GM19372 (cell line): ENCODE measurements around the gene ORC2.
"Not testable (repeated sequence)": the region's sequence is repeated elsewhere in the genome, so short reads cannot be mapped to it uniquely, and the experiment has no call there.

ENCODE experiments used
- ATAC-seq: cut with Tn5 transposase; IDR thresholded peaks from one replicate; pipeline ENCODE4 v1.9.1; 2021; ENCODE audit warnings: mild to moderate bottlenecking, low read depth, moderate library complexity; ENCODE audit not compliant: unreplicated experiment

Gene ORC2

GRCh38 chr2:200963124-200963917 lies at the start of gene ORC2:
Gene ORC2, minus strand, starts transcription at chr2:200963660. Its CDS starts 5,537 bp downstream, at chr2:200958123.
- ATAC-seq = peak; percentile 90

- ATAC-seq = no peak
Measured at GRCh38 chr2:201008296-201008829, 44.9 kb upstream of the ORC2 start.

GRCh38 chr2:201007584-201007998 lies 44.1 kb upstream of the ORC2 start:
- ATAC-seq = no peak

- ATAC-seq = no peak
Measured at GRCh38 chr2:201006704-201007103, 43.2 kb upstream of the ORC2 start.

- no peak for ATAC-seq
Measured at GRCh38 chr2:201004370-201004769, 40.9 kb upstream of the ORC2 start.

GRCh38 chr2:200993097-200993496 lies 29.6 kb upstream of the ORC2 start:
- no peak for ATAC-seq

GRCh38 chr2:200987137-200987536 lies 23.7 kb upstream of the ORC2 start:
- ATAC-seq = no peak

GRCh38 chr2:200985799-200986198 lies 22.3 kb upstream of the ORC2 start:
- ATAC-seq = no peak

GRCh38 chr2:200976710-200977109 lies 13.2 kb upstream of the ORC2 start:
- no peak for ATAC-seq

GRCh38 chr2:200975672-200976071 lies 12.2 kb upstream of the ORC2 start:
- no peak for ATAC-seq

GRCh38 chr2:200970057-200970456 lies 6.6 kb upstream of the ORC2 start:
- ATAC-seq = not testable (repeated sequence)

GRCh38 chr2:200968735-200969134 lies 5.3 kb upstream of the ORC2 start:
- ATAC-seq = no peak

GRCh38 chr2:200968162-200968561 lies 4.7 kb upstream of the ORC2 start:
- no peak for ATAC-seq

- no peak for ATAC-seq
Measured at GRCh38 chr2:200966770-200967169, 3.3 kb upstream of the ORC2 start.

GRCh38 chr2:200964498-200964897 lies 1.0 kb upstream of the ORC2 start:
- ATAC-seq = no peak

GRCh38 chr2:200963918-200964252 lies 425 bp upstream of the ORC2 start:
- ATAC-seq = not testable (repeated sequence)

GRCh38 chr2:200962811-200963123 lies 693 bp downstream of the ORC2 start:
- ATAC-seq = peak; percentile 9

GRCh38 chr2:200961674-200962073 lies 1.8 kb downstream of the ORC2 start:
- no peak for ATAC-seq

GRCh38 chr2:200950378-200950777 lies 13.1 kb downstream of the ORC2 start:
- no peak for ATAC-seq

- no peak for ATAC-seq
Measured at GRCh38 chr2:200945395-200945729, 18.1 kb downstream of the ORC2 start.

GRCh38 chr2:200944467-200945394 lies 18.7 kb downstream of the ORC2 start:
- no peak for ATAC-seq
